ENCODE measurements around the gene ESCO1.

The ESCO1 gene

DNA sequence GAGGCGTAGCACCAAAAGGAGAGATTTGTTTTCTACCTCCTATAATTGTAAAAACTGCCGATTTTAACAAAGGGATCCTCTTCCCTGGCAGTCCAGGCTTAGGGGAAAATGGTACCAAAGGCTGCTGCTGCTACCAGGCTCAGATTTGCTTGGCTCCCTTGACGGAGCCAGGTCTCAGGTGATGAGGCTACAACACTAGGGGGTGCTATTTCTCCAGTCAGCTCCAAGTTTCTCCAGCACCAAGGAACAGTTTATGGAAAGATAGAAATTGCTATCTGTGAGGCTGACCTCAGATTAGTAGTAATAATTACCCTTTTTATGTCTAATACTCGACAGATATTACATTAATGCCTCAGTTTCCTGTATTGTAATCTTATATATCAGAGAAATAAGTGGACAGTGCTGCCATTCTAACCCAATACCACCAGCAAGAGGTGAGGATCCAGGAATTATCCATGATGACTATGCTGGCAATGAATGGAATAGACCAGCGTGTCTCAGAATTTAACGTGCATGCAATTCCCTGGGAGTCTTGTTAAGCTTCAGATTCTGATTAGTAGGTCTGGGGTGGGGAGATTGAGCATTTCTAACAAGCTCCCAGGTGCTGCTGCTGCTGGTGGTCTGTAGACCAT, 111.3 kb downstream of the ESCO1 start:
- DNase-seq, result peak; percentile 81

DNA sequence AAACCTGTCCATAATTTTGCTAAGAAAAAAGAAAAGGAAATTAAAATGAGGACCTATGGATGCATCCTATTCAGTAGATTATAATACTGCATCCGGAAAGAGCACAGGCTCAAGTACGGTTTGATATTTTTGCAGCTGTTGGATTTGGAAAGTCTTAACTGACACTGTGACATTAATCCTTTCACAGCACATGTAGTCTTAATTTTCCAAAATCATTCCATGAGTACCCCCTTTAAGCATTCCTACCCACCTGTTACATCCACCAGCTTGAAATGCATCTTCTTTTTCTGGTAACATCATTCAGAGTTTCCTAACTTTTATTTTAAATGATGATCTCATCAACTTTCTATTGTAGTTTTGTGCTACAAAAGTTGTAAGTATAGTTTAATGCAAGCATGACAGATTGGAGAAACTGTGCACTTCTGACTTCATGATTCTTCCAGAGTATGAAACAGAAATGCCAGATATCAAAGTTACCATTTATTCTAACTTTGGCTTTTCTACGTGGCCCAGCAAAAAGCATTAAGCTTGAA, 113.5 kb downstream of the ESCO1 start:
- DNase-seq, result no peak

DNA sequence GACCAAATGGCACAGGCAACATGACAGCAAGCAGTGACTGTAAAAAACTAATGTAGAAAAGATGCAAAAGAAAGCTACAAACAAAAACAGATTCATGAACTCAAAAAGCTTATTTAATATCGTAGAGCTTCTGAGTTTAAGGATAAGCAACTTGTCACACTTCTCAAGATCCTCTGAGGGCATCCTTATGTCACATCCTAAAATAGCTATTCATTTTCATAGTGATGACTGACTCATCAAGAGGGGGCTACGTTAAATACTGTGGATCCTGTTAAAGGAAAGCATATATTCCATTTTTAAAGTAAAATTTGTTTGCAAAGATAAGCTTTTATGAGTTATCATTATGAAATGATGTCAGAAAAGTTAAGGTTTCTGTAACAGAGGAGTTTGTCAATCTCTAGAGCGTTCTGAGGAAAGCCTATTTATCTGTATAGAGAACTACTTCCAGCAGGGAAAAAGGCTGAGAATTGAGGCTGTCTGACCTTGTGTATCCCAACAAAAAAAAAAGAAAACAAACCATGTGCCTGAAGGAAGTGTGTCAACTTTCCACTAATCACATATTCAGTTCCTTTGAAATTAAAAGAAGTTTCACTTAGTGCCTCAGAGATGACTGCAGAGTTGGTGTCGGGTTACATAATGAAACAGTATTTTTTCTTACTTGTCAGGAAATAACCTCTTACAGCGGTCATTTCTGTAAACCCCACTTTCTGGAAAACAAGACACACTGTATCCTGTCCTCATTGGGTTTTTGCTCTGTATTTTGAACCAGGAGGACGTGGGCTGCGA, 115.5 kb downstream of the ESCO1 start:
- DNase-seq, result no peak

DNA sequence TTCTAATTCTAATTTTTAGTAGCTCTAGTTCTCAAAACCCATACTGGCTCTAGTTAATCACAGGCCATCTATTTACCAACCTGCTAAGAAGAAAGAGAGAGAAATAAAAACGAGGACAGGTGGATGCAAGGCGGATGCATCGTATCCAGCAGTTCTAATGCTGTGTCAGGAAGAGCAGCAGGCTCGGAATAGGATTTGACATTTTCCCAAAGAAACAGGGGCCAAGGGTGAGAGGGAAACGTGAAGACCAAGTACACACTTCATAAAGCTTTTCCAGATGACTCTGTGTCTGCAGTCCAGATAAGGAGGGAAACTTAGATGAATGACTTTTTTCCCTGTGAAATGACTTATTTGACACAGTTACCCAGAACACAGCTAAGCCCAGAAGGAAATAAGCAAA, 117.5 kb downstream of the ESCO1 start:
- no peak for DNase-seq

DNA sequence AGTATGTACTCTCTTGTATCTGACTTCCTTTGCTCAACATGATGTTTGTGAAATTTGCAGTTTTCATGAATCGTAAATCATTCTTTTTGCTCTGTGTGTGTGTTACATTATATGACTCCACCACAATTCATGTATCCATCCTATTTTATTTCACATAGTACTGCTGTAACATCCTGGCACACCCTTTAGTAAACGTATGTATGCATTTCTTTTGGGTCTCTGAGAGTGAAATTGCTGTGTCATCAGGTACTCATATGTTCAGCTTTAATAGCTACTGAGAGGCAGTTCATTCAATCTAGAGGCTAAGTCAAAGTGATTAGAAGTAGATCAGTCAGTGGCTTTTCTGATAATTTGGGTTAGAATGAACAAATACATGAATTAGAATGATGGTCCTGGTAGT, 118.8 kb downstream of the ESCO1 start:
- DNase-seq, result no peak

DNA sequence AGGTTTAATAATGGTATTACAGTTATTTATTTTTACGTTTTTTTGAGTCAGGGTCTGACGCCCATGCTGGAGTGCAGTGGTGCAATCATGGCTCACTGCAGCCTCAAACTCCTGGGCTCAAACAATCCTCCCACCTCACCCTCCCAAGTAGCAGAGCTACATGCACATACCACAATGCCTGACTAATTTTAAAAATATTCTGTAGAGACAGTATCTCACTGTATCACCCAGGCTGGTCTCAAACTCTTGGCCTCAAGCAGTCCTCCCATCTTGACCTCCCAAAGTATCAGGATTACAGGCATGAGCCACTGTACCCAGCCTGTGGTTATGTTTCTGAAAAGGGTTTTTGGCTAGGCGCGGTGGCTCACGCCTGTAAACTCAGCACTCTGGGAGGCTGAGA, 120.8 kb downstream of the ESCO1 start:
- DNase-seq, result no peak
